DMS153 treated with DMSO at 0.1 percent for 48 hours (cell line): Measurements from ENCODE around the gene CCDC85C.

ENCODE experiments used
- DNase-seq: peaks from one replicate; lab custom pipeline; 2025; ENCODE audit not compliant: unreplicated experiment; lab: John Stamatoyannopoulos, UW

Gene CCDC85C

DNA sequence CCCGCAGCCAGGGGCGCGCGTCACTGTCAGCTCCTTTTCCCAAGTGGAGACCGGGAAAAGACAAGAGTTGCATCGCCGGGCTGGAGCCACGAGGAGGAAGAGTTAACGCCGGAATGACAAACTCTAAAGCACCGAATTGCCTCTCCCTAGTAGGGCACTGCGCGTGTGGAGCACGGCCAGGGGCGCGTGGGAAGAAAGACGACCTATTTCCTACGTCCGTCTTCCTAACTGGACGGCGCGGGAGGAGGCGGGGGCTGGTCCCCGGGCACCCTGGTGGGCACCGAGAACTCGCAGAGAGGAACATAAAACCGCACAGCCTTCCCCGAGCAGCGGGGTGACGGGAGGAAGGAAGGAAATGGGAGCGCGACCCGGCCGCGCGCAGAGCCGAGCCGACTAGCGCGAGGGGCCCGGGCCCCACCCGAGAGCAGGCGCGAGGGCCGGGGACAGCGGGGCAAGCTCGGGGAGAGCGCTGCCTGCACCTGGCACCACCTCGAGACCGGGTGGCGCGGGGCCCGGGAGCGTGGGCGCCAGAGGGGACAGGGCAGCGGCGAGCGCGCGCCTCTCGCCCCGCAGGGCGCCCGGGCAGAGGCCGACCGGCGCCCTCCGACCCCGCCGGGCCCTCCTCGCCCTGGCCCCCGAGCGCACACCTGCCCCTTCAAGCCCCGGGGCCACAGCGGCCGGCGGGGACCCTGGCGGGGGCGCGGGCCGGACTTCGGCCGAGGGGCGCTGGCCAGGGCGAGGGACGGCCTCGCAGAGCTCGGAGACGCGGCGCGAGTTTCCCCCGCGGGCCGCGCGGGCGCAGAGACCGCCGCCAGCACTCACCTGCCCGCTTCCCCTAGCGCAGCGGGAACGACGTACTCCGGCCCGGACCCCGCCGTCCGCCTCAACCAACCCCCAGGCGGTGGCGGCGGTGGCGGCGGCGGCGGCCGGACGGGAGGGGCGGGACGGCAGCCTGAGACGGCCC, 123.8 kb downstream of the CCDC85C start, which contains the start of gene SETD3:
TSS of gene SETD3 (minus strand) at position 954 of the 964 bp plus-strand sequence. CDS start 15,054 bp downstream, outside the sequence.
- DNase-seq, result no peak

DNA sequence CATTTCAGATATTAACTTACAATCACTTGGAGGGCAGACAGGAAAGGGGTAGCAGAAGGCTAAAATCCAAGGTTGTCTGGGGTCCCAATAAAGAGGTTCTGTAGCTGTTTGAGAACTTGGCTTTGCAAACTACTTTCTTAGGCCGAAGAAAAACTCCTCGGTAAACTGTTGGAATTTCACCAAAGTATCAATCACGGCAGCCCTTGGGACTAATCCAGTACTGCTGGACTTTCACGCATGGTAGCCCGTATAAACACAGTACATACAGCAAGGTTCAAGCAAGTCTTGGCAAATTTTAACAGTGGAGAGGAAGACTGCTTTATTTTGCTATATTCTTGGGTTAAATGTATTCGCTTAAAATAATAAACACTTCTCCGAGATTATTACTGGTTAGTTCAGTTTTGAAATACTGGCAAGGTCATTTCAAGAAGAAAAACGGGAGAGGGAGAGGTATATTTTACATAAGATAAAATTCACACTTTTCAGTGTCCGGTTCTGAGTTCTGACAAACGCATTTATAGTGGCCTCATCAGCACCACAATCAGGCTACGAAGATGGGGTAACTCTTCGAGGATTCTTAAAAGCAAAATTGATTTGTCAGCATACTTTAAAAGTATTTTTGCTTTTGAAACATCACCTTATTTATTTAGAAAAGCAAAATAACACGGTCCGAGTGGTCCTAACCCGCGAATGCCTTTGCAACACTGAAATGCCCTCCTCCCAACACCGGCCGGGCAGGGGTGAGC, 124.7 kb downstream of the CCDC85C start:
- no peak for DNase-seq

DNA sequence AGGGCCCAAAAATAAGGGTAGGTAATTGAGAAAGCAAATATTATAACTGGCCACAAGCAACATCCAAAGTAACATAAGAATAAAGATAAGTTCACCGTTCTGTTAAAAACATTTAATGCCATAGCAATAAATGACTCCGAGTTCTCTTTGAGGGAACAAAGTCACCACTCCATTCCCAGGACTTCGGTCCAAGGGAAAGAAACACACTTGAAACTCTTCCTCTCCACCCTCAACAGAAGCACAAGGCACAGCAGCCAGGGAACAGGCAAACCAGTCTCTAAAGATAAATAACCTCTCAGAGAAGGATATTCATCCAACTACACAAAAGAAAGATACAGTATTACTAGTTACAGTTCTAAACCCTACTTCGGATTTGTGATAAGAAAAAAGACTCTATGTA, 125.9 kb downstream of the CCDC85C start:
- no peak for DNase-seq

DNA sequence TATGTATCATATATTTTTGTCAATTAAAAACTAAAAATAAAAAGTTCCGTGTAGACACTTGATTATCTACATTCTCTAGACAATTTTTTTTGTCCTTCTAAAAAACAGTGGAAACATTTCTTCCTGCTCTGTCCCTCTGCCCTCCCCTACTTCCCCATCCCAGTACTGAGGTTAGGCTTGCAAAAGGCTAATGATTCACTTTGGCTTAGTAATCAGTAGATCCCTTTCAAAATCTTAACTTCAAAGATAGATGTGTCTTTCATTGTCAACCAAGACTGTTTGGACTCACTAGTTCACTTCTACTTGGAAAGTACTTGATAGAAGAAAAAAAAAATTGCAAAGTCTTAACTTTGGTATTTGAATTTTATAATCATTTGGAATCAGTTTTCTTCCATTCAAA, 127.1 kb downstream of the CCDC85C start:
- DNase-seq, result no peak

DNA sequence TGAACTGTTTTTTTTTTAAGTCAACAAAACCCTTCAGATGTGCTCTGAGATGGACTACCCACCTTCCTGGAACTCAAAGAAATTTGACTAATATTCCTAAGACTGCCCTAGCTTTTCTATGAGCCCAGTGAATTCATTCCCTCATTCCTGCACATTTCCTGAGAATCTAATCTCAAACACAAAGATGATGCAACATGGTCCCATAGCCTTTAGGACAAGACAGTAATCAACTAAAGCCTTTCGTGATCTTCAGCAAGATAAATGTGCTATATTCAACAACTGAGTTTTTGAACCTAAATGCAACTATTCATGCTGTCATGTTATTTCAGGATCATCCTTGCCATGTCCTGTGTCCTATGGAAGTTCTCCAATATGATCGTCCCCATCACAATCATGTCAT, 128.3 kb downstream of the CCDC85C start:
- DNase-seq, result no peak

DNA sequence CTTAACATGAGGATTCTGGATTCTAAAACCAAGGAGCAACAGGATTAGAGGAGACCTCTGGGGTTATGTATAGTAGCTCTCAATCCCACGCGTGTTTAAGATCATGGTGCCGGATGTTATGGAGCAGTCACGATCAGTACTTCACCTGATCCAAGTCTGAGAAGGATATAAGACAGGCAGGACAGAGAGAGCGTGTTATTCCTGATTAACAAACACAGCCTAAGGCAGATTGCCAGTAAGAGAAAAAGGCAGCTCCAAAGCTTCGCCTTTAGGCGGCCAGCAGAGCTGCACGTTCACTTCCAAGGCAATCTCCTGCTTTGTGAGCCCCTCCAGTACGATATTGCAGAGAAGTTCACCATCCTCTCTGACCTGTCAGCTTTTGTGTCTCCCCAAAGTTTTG, 128.8 kb downstream of the CCDC85C start:
- no peak for DNase-seq

DNA sequence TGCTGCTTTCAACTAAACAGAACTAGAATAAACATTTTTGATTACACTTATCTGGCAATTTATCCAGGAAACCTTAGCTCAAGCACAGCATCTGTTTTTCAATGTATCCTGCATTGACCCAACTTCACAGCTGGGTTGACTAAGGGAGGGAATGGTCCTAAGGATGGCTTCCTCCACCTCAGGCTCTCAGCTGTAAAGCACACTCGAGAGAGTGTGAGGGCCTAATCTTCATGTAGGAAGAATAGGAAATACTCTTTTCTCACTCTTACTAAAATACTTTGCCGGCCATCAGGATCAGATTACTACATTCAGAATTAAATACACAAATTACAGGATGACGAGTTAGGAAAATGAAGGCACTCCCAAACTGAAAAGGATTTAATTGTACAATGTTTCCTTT, 130.5 kb downstream of the CCDC85C start:
- DNase-seq, result no peak

DNA sequence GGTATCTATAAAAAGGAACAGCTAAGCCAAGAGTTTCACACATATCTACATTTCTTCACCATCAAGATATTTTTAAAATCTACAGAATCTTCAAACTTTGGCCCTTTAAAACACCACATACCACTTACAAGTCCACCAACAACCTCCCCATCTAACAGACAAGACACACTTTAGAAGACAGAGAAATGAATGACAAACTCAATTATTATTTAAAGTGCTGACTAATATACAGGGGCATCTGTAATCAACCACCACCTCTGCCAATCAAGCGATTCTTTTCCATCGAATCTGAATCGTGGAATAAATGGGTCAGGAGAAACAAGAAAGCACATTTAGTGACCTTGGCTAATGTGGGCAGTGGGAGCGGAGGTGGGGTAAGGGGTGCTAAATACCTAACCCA, 131.1 kb downstream of the CCDC85C start:
- no peak for DNase-seq

DNA sequence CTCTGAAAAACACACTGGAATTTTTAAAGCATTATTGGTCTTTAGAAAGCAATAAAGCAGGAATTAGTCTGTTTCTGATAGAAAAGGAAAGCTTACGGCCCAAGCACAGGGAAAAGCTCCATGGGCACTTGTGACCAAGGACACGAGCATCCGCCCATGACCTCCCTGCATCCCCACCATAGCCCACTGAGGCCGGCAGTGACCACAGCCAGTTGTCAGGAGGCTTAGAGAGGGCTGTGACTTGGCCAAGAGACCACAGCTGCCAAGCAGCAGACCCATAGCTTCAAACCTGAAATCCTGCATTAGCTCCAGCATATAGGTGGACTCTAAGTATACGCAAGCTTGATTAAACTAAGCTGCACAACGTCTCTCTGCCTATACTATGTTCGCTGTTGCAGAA, 132.3 kb downstream of the CCDC85C start:
- no peak for DNase-seq

DNA sequence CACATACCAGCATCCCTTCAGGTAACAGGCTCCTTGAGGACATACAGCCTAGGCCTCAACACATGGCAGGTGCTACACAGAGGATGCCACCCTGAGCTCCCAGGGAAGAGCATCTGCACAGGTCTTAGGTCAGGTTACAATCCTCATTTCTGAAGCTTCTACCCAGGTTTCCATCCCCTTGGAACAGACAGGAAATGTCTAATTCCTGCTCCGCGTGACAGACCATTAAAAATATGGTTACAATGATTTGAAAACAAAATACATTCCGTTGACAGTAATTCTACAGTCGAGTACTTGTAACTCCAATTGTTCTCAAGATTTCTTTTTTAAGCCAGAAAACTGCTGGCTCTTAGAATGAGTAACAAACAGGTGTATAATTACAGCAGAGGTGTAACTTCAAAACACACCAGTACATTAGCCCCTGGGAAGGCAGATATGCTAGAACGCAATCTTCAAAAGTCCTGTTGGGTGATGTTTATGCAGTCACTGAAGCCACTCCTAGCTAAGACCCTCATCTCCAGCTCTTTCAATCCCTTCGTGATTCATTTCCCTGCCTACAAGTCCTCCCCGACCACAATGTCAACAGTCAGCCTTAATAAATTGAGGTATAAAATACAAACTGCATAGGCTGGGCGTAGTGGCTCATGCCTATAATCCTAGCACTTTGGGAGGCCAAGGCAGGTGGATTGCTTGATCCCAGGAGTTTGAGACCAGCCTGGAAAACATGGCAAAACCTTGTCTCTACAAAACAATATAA, 135.0 kb downstream of the CCDC85C start:
- DNase-seq, result no peak

DNA sequence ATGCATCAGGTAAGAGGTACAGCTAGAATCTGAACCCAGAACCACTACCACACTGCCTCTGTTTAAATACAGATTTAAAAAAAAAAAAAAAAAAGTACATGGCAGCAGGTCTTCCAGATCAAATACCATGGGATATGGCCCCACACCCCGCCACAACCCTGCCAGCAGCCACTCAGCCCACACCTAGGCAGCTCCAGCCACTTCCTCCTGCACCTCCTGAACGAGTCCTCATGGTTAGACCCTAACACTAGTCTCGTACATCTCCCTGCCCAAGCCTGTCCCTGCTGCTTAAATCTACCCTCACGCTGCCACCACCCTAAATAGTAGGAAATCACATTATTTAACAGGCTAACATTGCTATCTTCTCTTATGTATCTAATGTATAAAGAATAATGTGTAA, 135.9 kb downstream of the CCDC85C start:
- no peak for DNase-seq

DNA sequence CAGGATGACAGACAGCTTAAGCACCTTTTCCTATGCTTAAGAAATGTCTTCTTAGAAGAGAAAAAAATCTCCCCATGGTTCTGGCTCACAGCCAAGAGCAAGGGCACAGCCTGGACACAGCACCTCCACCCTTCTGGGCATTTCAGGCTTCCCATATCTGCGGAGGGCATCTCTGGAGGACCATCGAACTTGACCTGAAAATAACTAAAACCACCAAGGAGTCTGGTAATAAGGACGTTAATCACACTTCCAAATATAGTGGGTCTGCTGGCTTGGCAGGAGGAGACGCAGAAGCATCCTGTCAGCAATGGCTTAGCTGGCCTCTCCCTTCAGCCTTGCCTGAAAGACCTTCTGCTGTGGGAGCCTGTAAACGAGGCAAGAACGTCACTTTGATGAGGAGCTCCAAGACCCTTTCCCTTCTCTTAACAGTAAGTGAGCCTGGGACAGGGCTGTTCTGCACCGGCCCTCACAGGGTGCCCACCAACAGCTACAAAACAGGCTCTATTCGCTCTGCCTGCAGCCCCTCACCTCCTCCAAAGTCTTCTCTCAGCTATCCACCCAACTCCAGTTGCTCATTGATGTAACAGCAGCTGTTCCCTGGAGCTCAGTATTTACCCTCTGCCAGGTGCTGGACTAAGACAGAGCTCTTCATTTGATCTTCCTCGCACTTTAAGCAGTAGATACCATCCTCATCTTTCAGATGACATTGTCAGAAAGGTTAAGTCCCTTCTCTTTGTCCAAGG, 136.5 kb downstream of the CCDC85C start:
- no peak for DNase-seq

DNA sequence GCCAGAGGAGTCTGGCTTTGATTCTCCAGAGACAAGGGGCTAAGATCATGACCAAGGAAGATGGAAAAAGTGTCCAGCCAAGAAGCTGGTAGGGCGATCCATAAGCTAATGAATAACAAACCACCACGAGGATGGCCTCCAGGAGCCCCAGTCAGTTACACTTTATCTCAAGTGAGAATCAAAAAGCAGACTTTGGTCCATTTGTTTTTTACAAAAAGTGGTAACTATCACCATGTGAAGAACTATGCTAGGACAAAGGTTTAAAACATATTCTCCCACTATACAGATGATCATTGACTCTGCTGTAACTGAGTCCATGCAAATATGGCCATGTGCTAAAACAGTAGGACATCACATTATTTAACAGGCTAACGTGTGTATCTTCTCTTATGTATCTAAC, 137.2 kb downstream of the CCDC85C start:
- no peak for DNase-seq

DNA sequence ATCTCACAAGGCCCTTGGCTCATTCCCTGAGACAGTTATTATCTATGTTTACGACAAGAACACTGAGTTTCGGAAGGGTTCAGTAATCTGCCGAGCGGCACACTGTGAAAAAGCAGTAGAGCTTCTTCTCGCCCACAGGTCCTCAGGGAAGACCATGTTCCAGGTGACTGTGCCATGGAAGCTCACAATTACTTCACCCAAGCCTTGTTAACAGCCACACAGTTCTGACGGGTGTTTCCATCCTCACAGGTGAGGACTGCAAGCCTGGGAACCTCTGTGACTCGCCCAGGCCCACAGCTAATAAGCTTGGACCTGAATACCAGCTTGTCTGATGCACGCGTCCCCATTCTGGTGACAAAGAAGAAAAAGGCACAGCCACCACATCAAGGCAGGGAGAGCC, 138.7 kb downstream of the CCDC85C start:
- no peak for DNase-seq

DNA sequence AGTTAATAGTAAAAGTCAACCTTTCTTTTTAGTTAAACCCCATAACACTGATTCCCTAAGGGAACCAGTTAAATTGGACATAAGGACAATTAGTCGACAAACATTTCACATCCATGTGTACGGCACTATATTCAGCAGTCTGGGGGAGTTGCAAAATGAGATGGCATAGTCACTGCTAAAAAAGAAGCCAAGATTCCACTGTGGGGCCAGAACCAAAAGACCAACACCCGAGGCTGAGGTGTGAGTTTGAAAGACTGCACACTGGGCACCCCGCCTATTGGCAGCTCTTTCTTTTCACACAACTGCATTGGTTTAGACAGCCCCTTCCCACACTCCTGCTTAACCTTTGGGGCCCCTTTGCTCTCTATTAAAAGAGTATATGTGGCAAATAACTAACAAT, 140.0 kb downstream of the CCDC85C start:
- no peak for DNase-seq

DNA sequence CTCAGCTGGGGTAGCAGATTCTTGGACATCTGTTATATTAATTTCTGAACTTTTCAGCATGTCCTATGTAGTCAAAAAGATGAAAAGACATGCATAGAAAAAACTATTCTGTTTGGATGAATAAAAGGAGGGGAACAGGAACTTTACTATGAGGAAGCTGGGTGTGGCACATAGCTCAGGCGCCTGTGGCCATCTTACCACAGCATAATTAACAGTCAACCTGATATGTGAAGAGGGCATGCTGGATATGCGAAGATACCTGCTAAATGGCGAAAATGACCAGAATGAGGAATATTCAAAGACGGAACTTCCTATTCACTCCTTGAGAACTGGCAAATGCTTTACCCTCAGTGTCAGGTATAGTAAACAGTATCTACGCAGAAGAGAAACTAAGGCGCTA, 141.8 kb downstream of the CCDC85C start:
- no peak for DNase-seq

DNA sequence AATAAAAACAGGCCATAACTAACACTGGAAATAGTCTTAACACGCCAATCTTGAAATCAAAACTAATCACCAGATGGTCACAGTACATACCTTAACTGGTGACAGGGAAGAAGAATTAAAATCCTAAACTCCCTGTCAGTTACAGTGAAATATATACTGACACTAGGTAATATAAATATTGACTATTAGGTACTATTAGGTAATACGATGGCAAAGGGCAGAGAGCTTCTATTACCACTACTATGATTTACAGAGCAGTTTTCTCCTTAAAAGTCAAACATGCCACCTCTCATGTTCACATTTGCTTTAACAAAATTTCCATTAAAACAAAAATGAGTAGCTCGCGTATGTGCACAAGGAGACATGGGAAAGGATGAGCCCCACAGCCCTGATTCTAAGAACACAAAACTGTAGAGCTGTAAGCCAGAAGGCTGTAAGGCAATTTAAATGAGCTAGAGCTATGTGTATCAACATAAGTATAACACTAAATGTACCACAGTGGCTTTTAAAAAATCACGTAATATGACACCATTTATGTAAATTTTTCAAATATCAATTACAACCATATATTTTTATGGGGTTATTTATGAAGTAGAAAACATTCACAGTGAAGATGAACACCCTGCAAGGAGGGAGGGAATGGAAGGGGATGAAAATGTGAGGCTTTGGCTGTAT, 142.5 kb downstream of the CCDC85C start:
- no peak for DNase-seq

DNA sequence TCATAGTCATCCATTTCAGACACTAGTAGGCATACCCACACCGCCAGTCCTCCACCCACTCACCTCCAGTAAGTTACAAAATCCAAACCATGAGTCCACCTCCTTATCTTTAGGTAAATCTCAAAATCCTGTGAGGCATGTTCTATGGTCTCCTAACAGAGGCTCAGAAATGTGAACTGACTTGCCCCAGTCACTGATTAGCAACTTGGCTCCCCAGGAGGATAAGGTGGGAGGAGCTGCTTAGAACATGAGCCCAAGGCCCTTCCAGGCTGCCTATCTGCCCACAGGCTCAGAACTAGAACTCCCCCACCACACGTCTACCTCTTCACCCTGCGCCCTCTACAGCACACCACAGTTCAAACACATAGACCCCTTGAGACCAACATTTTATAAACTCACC, 143.2 kb downstream of the CCDC85C start:
- no peak for DNase-seq

DNA sequence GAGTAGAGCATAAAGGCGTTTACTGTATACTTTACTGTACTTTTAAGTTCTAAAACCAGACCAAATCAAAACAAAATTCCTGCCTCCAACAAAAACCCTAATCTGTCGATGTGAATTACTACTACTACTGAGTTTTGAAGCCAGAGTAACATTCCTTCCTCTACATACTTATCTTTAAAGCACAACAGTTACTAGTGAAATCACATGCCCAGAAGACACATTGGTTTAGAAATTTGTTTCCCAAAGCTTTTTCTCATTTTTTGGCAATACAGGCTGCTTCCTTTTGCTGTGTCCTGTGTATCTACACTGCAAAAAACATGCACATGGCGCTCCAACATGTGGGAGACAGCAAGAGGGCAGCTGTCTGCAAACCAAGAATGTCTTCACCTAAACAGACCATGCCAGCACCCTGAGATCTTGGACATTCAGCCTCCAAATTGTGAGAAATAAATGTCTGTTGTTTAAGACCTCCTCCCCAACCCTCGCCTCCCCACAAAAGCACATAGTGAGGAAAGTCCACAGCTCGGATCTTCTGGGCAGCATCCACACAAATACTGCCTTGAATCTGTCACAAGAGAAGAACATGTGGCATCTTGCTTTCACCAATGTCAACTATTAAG, 144.4 kb downstream of the CCDC85C start:
- no peak for DNase-seq

DNA sequence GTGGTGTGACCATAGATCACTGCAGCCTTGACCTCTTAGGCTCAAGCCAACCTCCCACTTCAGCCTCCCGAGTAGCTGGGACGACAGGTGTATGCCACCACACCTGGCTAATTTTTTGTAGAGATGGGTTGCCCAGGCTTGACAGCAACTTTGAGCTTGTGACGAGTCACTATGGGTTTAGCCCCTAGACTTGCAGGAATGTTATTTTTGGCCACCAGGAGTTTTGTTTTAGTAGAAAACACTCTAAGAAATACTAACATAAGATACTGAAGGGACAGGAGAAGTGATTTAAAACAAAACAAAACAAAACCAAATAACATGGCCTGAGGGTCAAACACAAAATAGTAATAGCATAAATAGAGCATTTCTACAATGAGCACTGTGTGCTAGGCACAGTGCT, 149.8 kb downstream of the CCDC85C start:
- no peak for DNase-seq
